ENCODE measurements around the gene ABCC11.

ABCC11 gene

GRCh38 chr16:48153774-48154173 lies 93.6 kb downstream of the ABCC11 start:
- Mint-ChIP-seq H3K27ac (no peak overlapping the region), H3K4me1 (ENCODE audit: low read depth) (peaks cover 18% of the 10 kb centered on the region), H3K27me3 (ENCODE audit: low read depth) (peaks cover 19% of the 10 kb centered on the region), H3K9me3 (no peaks in the 10 kb centered on the region), H3K4me3 (no peak overlapping the region), H3K36me3 (ENCODE audit: low read depth) (no peaks in the 10 kb centered on the region)

GRCh38 chr16:48152226-48152625 lies 95.1 kb downstream of the ABCC11 start:
- H3K9me3 Mint-ChIP-seq = no peaks in the 10 kb centered on the region
- no peak overlapping the region for H3K4me3 Mint-ChIP-seq
- peaks cover 19% of the 10 kb centered on the region for H3K27me3 Mint-ChIP-seq (ENCODE audit: low read depth)
- H3K27ac Mint-ChIP-seq = no peak overlapping the region
- peaks cover 5% of the 10 kb centered on the region for H3K4me1 Mint-ChIP-seq (ENCODE audit: low read depth)
- H3K36me3 Mint-ChIP-seq (ENCODE audit: low read depth) = no peaks in the 10 kb centered on the region

GRCh38 chr16:48150707-48151106 lies 96.6 kb downstream of the ABCC11 start:
- H3K27ac Mint-ChIP-seq = no peak overlapping the region
- no peaks in the 10 kb centered on the region for H3K36me3 Mint-ChIP-seq (ENCODE audit: low read depth)
- H3K9me3 Mint-ChIP-seq = no peaks in the 10 kb centered on the region
- peaks cover 19% of the 10 kb centered on the region for H3K27me3 Mint-ChIP-seq (ENCODE audit: low read depth)
- no peak overlapping the region for H3K4me3 Mint-ChIP-seq
- no peaks in the 10 kb centered on the region for H3K4me1 Mint-ChIP-seq (ENCODE audit: low read depth)

GRCh38 chr16:48146710-48147109 lies 100.6 kb downstream of the ABCC11 start:
- Mint-ChIP-seq H3K36me3 (ENCODE audit: low read depth) (no peaks in the 10 kb centered on the region), H3K27me3 (ENCODE audit: low read depth) (peaks cover 20% of the 10 kb centered on the region), H3K4me3 (no peak overlapping the region), H3K9me3 (no peaks in the 10 kb centered on the region), H3K27ac (no peak overlapping the region), H3K4me1 (ENCODE audit: low read depth) (no peaks in the 10 kb centered on the region)

GRCh38 chr16:48146131-48146530 lies 101.2 kb downstream of the ABCC11 start:
- no peaks in the 10 kb centered on the region for H3K9me3 Mint-ChIP-seq
- no peak overlapping the region for H3K4me3 Mint-ChIP-seq
- H3K36me3 Mint-ChIP-seq (ENCODE audit: low read depth) = no peaks in the 10 kb centered on the region
- no peaks in the 10 kb centered on the region for H3K4me1 Mint-ChIP-seq (ENCODE audit: low read depth)
- H3K27ac Mint-ChIP-seq = no peak overlapping the region
- H3K27me3 Mint-ChIP-seq (ENCODE audit: low read depth) = peaks cover 14% of the 10 kb centered on the region

GRCh38 chr16:48143812-48144368 lies 103.4 kb downstream of the ABCC11 start:
- H3K4me3 Mint-ChIP-seq = no peak overlapping the region
- no peak overlapping the region for H3K27ac Mint-ChIP-seq
- H3K4me1 Mint-ChIP-seq (ENCODE audit: low read depth) = no peaks in the 10 kb centered on the region
- no peaks in the 10 kb centered on the region for H3K9me3 Mint-ChIP-seq
- H3K36me3 Mint-ChIP-seq (ENCODE audit: low read depth) = no peaks in the 10 kb centered on the region
- H3K27me3 Mint-ChIP-seq (ENCODE audit: low read depth) = peaks cover 5% of the 10 kb centered on the region

GRCh38 chr16:48140821-48141220 lies 106.5 kb downstream of the ABCC11 start:
- Mint-ChIP-seq H3K4me3 (no peak overlapping the region), H3K4me1 (ENCODE audit: low read depth) (no peaks in the 10 kb centered on the region), H3K27ac (no peak overlapping the region), H3K9me3 (no peaks in the 10 kb centered on the region), H3K27me3 (ENCODE audit: low read depth) (peaks cover 5% of the 10 kb centered on the region), H3K36me3 (ENCODE audit: low read depth) (no peaks in the 10 kb centered on the region)

- no peak overlapping the region for H3K4me3 Mint-ChIP-seq
- H3K27me3 Mint-ChIP-seq (ENCODE audit: low read depth) = peaks cover 3% of the 10 kb centered on the region
- no peaks in the 10 kb centered on the region for H3K36me3 Mint-ChIP-seq (ENCODE audit: low read depth)
- no peaks in the 10 kb centered on the region for H3K4me1 Mint-ChIP-seq (ENCODE audit: low read depth)
- no peaks in the 10 kb centered on the region for H3K9me3 Mint-ChIP-seq
- no peak overlapping the region for H3K27ac Mint-ChIP-seq
Observed at GRCh38 chr16:48139517-48139916, 107.8 kb downstream of the ABCC11 start.

- H3K9me3 Mint-ChIP-seq = no peaks in the 10 kb centered on the region
Observed at GRCh38 chr16:48138543-48138942, 108.8 kb downstream of the ABCC11 start.

GRCh38 chr16:48137822-48138221 lies 109.5 kb downstream of the ABCC11 start:
- Mint-ChIP-seq H3K9me3 (no peaks in the 10 kb centered on the region), H3K4me1 (ENCODE audit: low read depth) (no peaks in the 10 kb centered on the region), H3K27me3 (ENCODE audit: low read depth) (no peaks in the 10 kb centered on the region), H3K36me3 (ENCODE audit: low read depth) (no peaks in the 10 kb centered on the region), H3K27ac (no peak overlapping the region), H3K4me3 (no peak overlapping the region)

More at GRCh38 chr16:48138543-48138942, 108.8 kb downstream of the ABCC11 start:
- Mint-ChIP-seq H3K4me3 (no peak overlapping the region), H3K27me3 (ENCODE audit: low read depth) (no peaks in the 10 kb centered on the region), H3K36me3 (ENCODE audit: low read depth) (no peaks in the 10 kb centered on the region), H3K27ac (no peak overlapping the region), H3K4me1 (ENCODE audit: low read depth) (no peaks in the 10 kb centered on the region)

GRCh38 chr16:48136547-48137360 lies 110.6 kb downstream of the ABCC11 start:
- no peak overlapping the region for H3K27ac Mint-ChIP-seq
- no peaks in the 10 kb centered on the region for H3K4me1 Mint-ChIP-seq (ENCODE audit: low read depth)
- H3K27me3 Mint-ChIP-seq (ENCODE audit: low read depth) = peaks cover 3% of the 10 kb centered on the region
- no peak overlapping the region for H3K4me3 Mint-ChIP-seq
- no peaks in the 10 kb centered on the region for H3K9me3 Mint-ChIP-seq
- H3K36me3 Mint-ChIP-seq (ENCODE audit: low read depth) = no peaks in the 10 kb centered on the region

- Mint-ChIP-seq H3K27me3 (ENCODE audit: low read depth) (peaks cover 3% of the 10 kb centered on the region), H3K9me3 (no peaks in the 10 kb centered on the region), H3K4me3 (no peak overlapping the region), H3K4me1 (ENCODE audit: low read depth) (no peaks in the 10 kb centered on the region), H3K36me3 (ENCODE audit: low read depth) (no peaks in the 10 kb centered on the region), H3K27ac (no peak overlapping the region)
Observed at GRCh38 chr16:48133455-48134211, 113.7 kb downstream of the ABCC11 start.

- no peaks in the 10 kb centered on the region for H3K36me3 Mint-ChIP-seq (ENCODE audit: low read depth)
- H3K4me1 Mint-ChIP-seq (ENCODE audit: low read depth) = no peaks in the 10 kb centered on the region
- H3K9me3 Mint-ChIP-seq = no peaks in the 10 kb centered on the region
- no peak overlapping the region for H3K27ac Mint-ChIP-seq
- H3K4me3 Mint-ChIP-seq = no peak overlapping the region
- peaks cover 3% of the 10 kb centered on the region for H3K27me3 Mint-ChIP-seq (ENCODE audit: low read depth)
Observed at GRCh38 chr16:48132696-48133095, 114.6 kb downstream of the ABCC11 start.

GRCh38 chr16:48131201-48131935 lies 116.0 kb downstream of the ABCC11 start:
- H3K36me3 Mint-ChIP-seq (ENCODE audit: low read depth) = no peaks in the 10 kb centered on the region
- H3K27ac Mint-ChIP-seq = no peak overlapping the region

More at GRCh38 chr16:48131201-48131935, 116.0 kb downstream of the ABCC11 start:
- no peak overlapping the region for H3K4me3 Mint-ChIP-seq
- peaks cover 2% of the 10 kb centered on the region for H3K4me1 Mint-ChIP-seq (ENCODE audit: low read depth)
- H3K9me3 Mint-ChIP-seq = no peaks in the 10 kb centered on the region
- peaks cover 3% of the 10 kb centered on the region for H3K27me3 Mint-ChIP-seq (ENCODE audit: low read depth)

Data from T-helper 1 cell treated with Interleukin-12 subunit alpha and Interleukin-12 subunit beta and Interleukin-4 antibody, amounts not matched to agents 30 μg/mL and 1 μg/mL, for 36 hours (primary cell).